T47D (cell line): ENCODE results near the gene MON1A.
"Not testable (repeated sequence)": the region's sequence is repeated elsewhere in the genome, so short reads cannot be mapped to it uniquely, and the experiment has no call there.

ENCODE experiments used
- DNase-seq, 2 experiments: peaks; one replicate each; pipeline versions ENCODE4 v3.0.0 to v3.0.0-alpha.2; 2011 to 2012; ENCODE audit warnings: low read depth in 1 of 2, low spot score in 1 of 2
- JUND ChIP-seq: IDR thresholded peaks from 2 replicates; pipeline ENCODE4 v1.6.1; 2012; ENCODE audit warnings: low read depth
- in situ Hi-C: cut with HindIII; loops from 2 replicates; pipeline ENCODE4 v1.10.0; 2016; ENCODE audit warnings: low sequenced_read_pairs, low pct_unique_long_range_greater_than_20kb

Gene MON1A

GRCh38 chr3:49929291-49930167 is at the start of gene MON1A:
Gene MON1A (minus strand): TSS chr3:49929811. CDS start chr3:49913346, 16,465 bp downstream.
- DNase-seq = peak; percentile 47 to 91
- TF ChIP-seq JUND = no peak
- in situ Hi-C loops = no loop called here

- in situ Hi-C loops = no loop called here
- TF ChIP-seq JUND = no peak
These were observed 47.3 kb upstream of the MON1A start for GRCh38 chr3:49976942-49977341.

GRCh38 chr3:49972656-49973055 is 43.0 kb upstream of the MON1A start:
- TF ChIP-seq JUND = no peak
- DNase-seq = no peak
- in situ Hi-C loops = no loop called here

More at GRCh38 chr3:49976942-49977341, 47.3 kb upstream of the MON1A start:
- DNase-seq = no peak

- DNase-seq = no peak
- in situ Hi-C loops = no loop called here
- no peak for TF ChIP-seq JUND
These were observed 38.7 kb upstream of the MON1A start for GRCh38 chr3:49968346-49968745.

- DNase-seq = no peak
- TF ChIP-seq JUND = no peak
- in situ Hi-C loops = no loop called here
These were observed 37.7 kb upstream of the MON1A start for GRCh38 chr3:49967291-49967690.

GRCh38 chr3:49966233-49966942 is 36.8 kb upstream of the MON1A start:
- no peak for TF ChIP-seq JUND
- peak in 1 of 2 experiments; percentile 6 for DNase-seq
- in situ Hi-C loops = no loop called here

GRCh38 chr3:49955636-49956035 is 26.0 kb upstream of the MON1A start:
- no peak for TF ChIP-seq JUND
- in situ Hi-C loops = no loop called here
- DNase-seq = no peak

GRCh38 chr3:49952924-49953323 is 23.3 kb upstream of the MON1A start:
- TF ChIP-seq JUND = no peak
- no peak for DNase-seq
- in situ Hi-C loops = no loop called here

GRCh38 chr3:49942651-49943050 is 13.0 kb upstream of the MON1A start:
- in situ Hi-C loops = no loop called here
- no peak for DNase-seq
- TF ChIP-seq JUND = no peak

- no peak for DNase-seq
- no peak for TF ChIP-seq JUND
- in situ Hi-C loops = no loop called here
These were observed 11.1 kb upstream of the MON1A start for GRCh38 chr3:49940667-49941249.

- in situ Hi-C loops = no loop called here
- TF ChIP-seq JUND = no peak
- DNase-seq = peak; percentile 82 to 97
These were observed 10.5 kb upstream of the MON1A start, which contains the start of gene RBM6 for GRCh38 chr3:49939858-49940666. Gene RBM6 (plus strand): TSS chr3:49940150. CDS start chr3:49962642, 22,492 bp downstream.

- DNase-seq = no peak
- TF ChIP-seq JUND = no peak
- in situ Hi-C loops = no loop called here
These were observed 7.5 kb upstream of the MON1A start for GRCh38 chr3:49937090-49937489.

GRCh38 chr3:49932281-49932680 is 2.7 kb upstream of the MON1A start:
- DNase-seq, in situ Hi-C loops: not testable (repeated sequence)
